ENCODE measurements around the gene OR10A4. TPM values are rescaled to one million over a fixed set of nuclear protein-coding genes. Genes with fewer than 3 reads are reported as not detected.

OR10A4 gene
- total and polyA plus RNA-seq, 9 of the 15 experiments (the other 6 are each of a cell fraction or from before 2014, with no cell fraction given): not detected

- H3K9me1 ChIP-seq (ENCODE audit: control insufficient read depth, insufficient read depth, low read length): no peaks in the 10 kb centered on the region
- no peaks in the 10 kb centered on the region for H3K79me2 ChIP-seq (ENCODE audit: control insufficient read depth, insufficient read depth, low read length)
- ChIA-PET POLR2A (no interaction called here), CTCF (ENCODE audit: low intra/inter-chr PET ratio) (no interaction called here)
- H3K9ac ChIP-seq (ENCODE audit: insufficient read depth in 1 of 2, low read depth in 2 of 2, low read length in 2 of 2): no peak within 1 kb of the TSS
- H4K20me1 ChIP-seq (replicated peaks; ENCODE audit: control insufficient read depth, insufficient read depth, low read length): no peaks in the 10 kb centered on the region
- no peak within 1 kb of the TSS for H3K4me3 ChIP-seq
- no peak within 1 kb of the TSS for H3K27ac ChIP-seq (ENCODE audit: extremely low read depth, low read depth, low read length)
- no peaks in the 10 kb centered on the region for H3K36me3 ChIP-seq (ENCODE audit: control insufficient read depth, insufficient read depth, low read length)
- H3K9me3 ChIP-seq (replicated peaks; ENCODE audit: control insufficient read depth, insufficient read depth, low read depth, low read length): no peaks in the 10 kb centered on the region
- no peak within 1 kb of the TSS for H2AFZ ChIP-seq (ENCODE audit: low read depth, low read length)
- no peaks in the 10 kb centered on the region for H3K4me1 ChIP-seq (replicated peaks in 1 of 2; ENCODE audit: control insufficient read depth in 2 of 2, insufficient read depth in 2 of 2, low read length in 2 of 2)
- in situ Hi-C loops (cut with MboI) (no loop called here), intact Hi-C loops (cut with micrococcal nuclease) (no loop called here)
- no peak within 1 kb of the TSS for H3K4me2 ChIP-seq (ENCODE audit: insufficient read depth, low read length)
- WGBS (ENCODE audit: insufficient coverage, low coverage, missing lambda C conversion rate): 6% methylated on average over 2 of the region's 2 CpGs
- DNase-seq (ENCODE audit: extremely low read depth in 1 of 4, low spot score in 3 of 4): no peak
- ATAC-seq: no peak
- H3K27me3 ChIP-seq (ENCODE audit: control insufficient read depth in 2 of 2, insufficient read depth in 2 of 2, low read length in 2 of 2): no peaks in the 10 kb centered on the region
- no peak for TF ChIP-seq POLR2H (tag; IDR thresholded peaks at IDR 0.05; ENCODE audit: low read depth)
- no peak for TF ChIP-seq THRB (CRISPR knock-in tag; conservative IDR thresholded peaks at IDR 0.05)
- TF ChIP-seq ZHX1 (conservative IDR thresholded peaks at IDR 0.05; ENCODE audit: low read length): no peak
- TF ChIP-seq SMARCE1 (IDR thresholded peaks at IDR 0.05): no peak
- FAIRE-seq: no peak
- no TSS peak for BruUV-seq (replicated peaks)
These were observed 16.0 kb downstream of the OR10A4 start, which contains the start of gene OR2D2 for GRCh38 chr11:6892400-6892799. Gene OR2D2 (minus strand): TSS chr11:6892500. CDS start chr11:6892500, 0 bp downstream.
